GM21723 (cell line): Measurements from ENCODE around the gene C16orf90.
"Not testable (repeated sequence)": the region's sequence is repeated elsewhere in the genome, so short reads cannot be mapped to it uniquely, and the experiment has no call there.

Experiments
- ATAC-seq: cut with Tn5 transposase; IDR thresholded peaks from one replicate; pipeline ENCODE4 v1.9.1; 2021; ENCODE audit warnings: mild to moderate bottlenecking, moderate library complexity; ENCODE audit not compliant: unreplicated experiment

C16orf90 gene, protein sequence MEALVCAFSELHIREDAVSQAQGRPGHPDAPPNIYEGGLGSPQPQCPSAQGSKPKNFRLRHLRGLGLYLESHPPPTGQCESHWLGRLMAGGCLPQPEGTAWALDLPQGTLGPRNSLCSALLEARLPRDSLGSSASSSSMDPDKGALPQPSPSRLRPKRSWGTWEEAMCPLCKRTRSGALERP

DNA sequence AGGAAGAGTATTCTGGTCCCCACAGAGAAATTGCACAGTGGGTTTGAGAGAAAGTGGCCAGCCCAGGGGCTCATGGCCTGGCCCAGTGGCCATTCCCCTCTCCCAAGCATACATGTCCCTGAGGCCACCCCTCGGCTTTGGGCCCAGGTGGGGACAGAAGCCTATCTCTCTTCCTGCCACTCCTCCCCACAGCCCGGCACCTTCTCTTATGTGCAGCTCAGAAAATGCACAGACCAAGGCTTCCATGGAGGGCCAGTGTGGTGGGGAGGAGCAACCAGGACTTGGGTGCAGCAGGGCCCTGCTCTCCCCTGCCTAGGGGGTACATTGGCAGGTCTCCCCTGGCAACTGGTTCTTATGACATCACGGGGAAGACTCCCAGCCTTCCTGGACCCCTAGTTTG, at the start of gene C16orf90:
C16orf90 (minus strand) TSS at position 314 of the 400 bp plus-strand sequence; CDS start at position 246, 68 bp downstream.
- no peak for ATAC-seq

DNA sequence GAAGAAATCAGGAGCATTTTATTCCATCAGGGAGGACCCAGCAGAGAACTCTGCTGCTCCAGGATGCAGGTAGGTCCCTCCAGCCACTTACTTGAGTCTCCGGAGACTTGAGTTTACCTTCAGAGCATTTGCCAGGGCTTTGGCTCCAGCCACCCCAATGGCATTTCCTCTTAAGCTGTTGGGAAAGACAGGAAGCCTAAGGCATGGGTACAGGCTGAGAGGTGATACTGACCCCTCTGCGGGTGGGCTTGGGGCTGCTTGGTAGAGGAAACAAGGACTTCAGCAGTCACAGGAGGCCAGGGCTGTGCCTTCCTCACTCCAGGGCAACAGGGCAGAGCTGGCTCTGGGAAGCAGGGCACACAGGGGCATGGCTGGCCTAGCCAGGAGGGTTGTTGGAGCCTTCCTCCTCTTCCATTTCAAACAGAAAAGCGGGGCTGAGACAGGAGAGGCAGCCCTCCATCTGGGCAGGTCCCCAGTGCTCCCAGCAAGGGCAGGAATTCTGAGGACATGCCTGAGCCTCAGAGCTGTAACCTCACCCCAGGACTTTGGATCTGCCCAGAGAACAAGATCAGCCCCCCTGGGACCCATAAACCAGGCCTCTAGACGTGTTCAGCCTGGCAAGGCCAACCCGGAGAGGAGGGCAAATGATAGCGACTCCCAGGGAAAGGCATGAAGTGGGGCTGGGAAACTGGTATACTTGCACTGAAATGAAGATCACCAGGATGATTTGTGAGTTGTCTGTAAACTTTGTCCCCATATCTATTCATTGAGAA, 47.5 kb upstream of the C16orf90 start:
- no peak for ATAC-seq

DNA sequence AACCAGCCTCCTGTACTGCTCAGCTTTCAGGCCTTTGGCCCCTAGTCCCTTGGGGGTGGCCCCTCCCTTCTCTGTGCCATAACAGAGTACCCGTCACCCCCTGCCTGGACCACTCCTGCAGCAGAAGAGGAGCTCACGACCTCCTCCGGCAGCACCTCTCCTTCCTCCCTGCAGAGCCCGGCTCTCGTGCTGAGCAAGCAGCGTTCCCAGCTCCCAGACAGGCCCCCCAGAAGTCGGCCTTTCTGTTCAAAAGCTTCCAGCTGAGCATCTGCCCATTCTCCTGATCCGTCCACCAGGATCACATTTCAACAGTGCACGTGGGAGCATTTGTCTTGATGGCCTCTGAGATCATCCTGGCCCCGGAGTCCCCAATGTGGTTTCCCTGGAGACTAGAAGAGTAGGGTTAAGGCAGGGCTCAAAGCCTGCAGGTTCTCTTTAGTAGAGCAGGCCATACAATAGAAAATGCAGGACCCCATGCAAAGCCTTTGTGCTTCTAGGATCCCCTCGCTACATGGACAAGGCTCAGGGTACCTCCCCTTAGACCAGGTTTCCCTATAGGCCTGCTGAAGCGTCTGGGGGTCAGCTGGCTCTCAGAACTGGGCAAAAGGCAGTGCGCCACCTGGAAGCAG, 46.4 kb upstream of the C16orf90 start:
- ATAC-seq: no peak

DNA sequence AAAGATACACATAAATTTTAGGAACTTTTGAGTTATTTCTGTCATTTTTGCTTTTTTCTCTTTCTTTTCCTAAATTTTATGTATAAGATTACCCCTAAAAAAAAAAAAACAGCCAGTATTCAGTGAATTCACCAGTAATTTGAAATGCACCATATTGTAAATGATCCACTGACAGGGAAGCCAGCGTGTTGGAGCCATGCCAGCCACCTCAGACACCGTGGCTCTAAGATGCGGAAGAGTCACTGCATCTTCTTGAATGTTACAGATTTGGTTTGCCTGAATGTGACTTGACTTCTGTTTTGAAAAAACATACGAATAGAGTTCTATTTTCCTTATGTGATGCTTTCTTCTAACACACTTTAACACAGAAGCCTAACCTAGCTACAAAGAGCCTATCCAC, 42.9 kb upstream of the C16orf90 start:
- no peak for ATAC-seq

DNA sequence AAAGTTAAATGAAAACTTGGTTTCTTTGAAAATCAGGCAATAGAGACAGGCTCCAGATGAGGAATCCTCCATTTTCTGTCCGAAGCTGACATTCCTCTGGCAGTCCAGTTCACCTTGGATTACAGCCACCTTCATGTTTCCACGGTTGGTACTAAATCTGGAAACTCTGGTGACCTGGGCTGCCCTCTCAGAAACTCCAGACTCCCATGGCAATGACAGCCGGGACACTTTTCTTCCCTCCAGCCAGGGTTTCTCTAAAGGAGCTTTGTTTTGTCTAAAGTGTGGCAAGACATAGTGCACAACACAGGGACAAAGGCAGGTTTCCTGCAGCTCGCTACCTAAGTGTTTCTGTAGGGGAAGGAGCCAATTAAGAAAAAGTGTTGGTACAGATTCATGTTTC, 41.6 kb upstream of the C16orf90 start:
- ATAC-seq: no peak

DNA sequence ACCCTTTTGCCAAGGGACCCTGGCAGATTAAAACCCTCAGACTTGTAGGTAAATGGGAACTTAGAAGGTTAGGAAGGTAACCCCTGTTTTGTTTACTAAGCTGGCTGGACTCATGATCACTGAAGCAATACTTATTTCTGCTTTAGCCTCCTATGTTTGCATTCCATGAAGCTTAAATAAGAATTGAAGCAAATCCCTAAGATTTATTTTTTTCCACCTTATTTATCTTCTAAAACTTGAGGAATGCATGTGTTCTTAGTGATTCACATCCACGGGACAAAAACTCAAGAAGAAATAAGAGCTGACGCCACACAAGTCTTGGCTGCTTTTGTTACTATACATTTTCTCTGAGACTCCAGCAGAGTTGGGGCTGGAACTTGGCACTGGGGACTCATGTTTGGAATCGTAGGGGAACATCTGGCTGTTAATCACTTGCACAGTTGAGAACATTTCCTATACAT, 41.0 kb upstream of the C16orf90 start:
- ATAC-seq: no peak

DNA sequence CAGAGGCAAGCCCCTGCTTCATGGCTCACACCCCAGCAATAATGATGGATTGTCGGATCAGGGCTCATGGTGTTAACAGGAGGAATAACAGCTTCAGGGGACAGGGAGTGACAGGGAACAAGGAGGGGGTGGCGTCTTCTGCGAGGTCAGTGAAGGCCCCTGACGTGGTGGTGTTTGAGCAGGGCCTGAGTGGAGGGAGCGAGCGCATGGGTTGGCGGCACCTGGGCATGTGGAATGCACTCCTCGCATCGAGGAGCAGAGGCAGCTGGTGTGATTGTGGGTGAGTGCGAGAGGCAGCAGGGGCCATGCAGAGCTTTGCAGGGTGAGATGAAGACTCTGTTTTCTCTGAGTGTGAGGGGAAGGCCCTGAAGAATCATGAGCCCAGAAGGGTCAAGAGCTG, 38.8 kb upstream of the C16orf90 start:
- ATAC-seq: no peak

DNA sequence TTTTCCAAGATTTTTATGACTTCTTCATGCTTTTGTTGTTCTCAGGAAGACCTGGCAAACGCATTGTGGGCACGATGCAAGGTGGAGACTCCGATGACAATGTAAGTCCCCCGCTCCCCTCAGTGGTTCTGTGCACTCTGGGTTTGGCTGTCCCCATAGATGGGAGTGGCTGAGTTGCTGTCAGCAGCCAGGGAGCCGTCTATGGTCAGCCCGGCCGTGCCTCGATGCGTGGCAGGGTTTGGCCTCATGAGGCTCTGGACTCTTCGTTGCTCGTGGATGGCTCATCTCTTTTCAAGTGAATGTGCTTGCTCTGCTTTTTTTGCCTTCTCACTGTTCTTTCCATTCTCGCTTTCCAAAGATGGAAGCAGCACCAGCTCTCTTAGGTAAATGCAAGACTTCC, 37.5 kb upstream of the C16orf90 start:
- ATAC-seq: no peak

DNA sequence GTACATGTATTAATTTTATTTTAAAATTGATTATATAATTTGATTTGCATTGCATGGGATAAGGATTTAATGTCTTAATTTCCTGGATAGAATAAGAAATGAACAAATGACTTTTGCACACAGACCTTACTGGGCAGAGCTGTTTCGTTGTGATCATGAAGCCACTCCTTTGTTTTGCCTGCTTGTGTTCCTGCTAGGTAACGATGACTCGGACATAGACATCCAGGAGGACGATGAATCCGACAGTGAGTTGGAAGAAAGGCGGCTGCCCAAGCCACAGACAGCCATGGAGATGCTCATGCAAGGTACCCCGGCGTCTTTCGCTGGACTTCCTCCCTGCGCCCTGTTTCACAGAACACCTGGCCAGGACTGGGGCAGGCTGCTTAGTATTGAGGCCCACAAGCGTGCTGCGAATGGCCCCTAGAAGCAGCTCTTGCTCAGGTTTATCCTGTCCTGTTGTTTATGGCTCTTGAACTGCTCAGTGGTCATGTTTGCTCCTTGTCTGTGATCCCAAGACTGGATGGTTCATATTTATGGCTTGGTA, 35.2 kb upstream of the C16orf90 start:
- no peak for ATAC-seq

DNA sequence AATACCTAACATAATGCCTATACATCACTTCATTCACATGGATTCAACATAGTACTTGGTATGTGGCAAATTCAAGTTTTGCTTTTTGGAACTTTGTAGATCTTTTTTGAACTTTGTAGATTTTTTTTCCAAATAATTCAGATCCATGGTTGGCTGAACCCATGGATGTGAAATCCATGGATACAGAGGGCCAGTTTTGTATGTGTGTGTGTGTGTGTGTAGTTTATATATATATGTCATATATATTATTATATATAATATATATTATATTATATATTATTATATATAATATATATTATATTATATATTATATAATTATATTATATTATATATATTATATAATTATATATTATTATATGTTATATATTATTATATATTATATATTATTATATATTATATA, 33.9 kb upstream of the C16orf90 start:
- ATAC-seq: no peak

DNA sequence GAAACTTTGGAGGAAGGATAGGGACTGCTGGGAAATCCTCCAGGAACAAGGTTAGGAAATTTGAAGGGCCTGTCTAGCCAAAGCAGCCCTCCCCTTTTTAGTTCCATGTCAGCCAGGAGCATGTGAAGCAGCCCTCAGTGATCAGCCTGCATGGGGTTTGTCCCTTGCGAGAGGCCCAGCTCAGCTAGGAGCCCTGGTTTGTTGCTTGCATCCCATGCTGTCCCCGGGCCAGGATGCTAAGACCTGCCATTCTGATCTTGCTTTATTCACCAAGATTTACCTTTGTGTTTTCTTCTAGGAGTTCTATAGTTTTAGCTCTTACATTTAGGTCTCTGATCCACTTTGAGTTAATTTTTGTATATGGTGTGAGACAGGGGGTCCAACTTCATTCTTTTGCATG, 33.1 kb upstream of the C16orf90 start:
- no peak for ATAC-seq

DNA sequence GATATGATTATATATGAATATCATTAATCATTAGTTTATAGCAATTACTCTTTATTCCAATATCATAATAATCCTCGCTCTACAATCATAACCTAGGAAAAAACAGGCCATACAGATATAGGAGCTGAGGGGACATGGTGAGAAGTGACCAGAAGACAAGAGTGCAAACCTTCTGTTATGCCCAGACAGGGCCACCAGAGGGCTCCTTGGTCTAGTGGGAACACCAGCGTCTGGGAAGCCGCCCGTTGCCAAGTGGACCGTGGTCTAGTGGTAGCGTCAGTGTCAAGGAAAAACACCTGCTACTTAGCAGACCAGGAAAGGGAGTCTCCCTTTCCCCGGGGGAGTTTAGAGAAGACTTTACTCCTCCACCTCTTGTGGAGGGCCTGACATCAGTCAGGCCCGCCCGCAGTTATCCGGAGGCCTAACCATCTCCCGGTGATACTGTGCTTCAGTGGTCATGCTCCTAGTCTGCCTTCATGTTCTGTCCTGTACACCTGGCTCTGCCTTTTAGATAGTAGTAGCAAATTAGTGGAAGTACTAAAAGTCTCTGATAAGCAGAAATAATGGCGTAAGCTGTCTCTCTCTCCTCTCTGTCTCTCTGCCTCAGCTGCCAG, 32.0 kb upstream of the C16orf90 start:
- not testable (repeated sequence) for ATAC-seq

DNA sequence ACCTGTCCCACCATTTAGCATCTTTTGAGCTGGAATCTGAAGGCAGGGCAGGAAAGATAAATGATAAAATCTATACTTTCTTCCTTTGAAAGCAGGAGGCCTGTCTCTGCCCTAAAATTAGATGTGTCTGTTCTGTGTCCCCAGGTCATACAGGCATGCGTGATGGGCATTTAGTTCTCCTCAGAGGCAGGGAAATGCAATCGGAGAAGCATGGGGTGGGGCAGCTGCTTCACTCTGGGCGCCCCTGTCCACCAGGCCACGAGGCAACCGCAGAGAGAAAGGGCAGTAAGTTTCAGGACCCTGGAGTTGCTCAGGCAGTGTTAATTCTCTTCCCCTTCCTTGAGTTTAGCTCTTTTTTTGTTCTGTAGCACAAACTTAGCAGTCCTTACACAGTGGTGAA, 30.7 kb upstream of the C16orf90 start:
- ATAC-seq: no peak

DNA sequence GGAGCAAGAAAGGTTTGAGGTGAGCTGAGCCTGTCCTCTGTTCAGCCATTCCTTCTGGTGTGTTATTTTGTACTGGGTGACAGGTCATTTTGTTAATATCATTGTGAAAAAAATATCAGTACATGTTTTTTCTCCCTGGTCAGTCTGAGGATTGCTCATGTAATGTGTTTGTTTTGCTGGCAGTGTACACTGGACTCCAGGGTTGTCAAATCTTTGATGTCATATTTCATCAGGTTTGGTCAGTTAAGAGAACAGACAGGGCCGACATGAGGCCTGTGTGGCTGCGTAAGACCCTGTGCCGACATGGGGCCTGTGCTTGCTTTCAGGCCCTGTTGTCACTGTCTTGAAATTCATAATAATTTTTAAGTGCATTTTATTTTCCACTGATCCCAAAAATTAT, 28.0 kb upstream of the C16orf90 start:
- no peak for ATAC-seq

DNA sequence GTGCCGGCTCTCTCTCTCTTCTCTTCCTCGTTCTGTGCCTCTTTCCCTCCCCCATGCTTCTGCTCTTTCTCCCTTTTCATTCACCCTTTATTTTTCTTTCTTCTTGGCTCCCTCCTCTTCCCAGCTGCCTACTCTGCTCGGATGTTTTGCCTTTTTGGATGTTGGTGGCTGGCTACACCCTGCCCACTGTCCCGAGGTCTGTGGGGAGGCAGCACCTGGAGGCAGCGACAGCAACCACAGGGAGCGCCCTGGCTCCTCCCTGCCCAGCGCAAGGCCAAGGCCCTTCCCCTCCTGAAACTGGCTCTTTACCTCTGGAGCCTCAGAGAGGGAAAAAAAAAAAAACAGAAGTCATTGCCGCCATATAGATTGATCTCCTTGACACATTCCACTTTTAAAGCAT, 25.6 kb upstream of the C16orf90 start:
- no peak for ATAC-seq

DNA sequence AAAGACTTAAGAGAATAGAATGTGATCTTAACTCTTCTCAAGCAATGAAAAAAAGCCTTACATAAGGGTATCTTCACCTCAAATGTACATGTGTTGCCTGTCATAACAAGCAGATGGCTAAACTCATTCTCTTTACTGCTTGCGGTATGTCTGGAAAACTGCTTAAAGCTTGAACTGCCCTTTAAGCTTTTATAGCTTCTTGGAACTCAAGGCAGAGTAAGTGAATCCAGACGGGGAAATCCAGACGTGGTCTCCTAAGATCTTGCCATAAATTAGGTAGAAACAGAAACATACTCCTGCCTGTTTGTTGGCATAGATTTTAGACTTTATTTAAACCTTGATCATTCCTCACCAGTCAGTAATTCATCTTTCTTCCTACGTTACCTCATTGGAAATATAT, 25.1 kb upstream of the C16orf90 start:
- no peak for ATAC-seq

DNA sequence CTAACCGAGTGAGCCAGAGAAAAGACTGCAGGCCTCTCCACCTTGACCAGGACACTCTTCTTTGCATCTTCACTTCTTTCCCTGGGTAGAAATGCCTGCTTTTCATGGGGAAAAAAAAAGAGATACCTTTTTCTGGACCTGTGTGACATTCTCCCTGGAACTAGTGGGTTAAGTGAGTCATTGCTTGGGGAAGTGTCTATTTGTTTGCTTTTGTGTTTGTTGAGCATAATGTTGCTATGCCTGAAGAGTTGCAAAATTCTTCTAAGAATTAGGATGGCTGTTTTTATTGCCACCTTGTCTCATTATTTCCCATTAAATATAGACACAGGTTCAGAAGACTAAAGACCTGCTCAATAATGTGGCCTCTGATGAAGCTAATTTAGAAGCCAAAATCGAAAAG, 24.3 kb upstream of the C16orf90 start:
- no peak for ATAC-seq

DNA sequence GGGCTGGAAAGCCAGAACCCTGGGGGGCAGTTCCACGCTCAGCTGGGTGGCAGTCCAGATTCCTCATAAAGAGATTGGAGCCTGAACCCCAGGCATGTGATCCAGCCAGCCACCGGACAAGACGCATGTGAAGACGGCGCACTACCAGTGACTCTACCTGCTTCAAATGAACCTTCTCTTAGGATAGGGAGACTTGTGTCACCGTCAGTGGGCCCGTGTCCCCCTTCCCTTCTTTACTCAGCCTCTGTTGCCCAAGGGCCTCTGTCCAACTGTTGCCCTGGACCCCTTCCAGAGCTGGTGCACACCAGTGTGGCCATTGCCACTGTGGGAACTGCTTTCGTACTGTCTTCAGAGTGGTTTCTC, 23.7 kb upstream of the C16orf90 start:
- ATAC-seq: no peak

DNA sequence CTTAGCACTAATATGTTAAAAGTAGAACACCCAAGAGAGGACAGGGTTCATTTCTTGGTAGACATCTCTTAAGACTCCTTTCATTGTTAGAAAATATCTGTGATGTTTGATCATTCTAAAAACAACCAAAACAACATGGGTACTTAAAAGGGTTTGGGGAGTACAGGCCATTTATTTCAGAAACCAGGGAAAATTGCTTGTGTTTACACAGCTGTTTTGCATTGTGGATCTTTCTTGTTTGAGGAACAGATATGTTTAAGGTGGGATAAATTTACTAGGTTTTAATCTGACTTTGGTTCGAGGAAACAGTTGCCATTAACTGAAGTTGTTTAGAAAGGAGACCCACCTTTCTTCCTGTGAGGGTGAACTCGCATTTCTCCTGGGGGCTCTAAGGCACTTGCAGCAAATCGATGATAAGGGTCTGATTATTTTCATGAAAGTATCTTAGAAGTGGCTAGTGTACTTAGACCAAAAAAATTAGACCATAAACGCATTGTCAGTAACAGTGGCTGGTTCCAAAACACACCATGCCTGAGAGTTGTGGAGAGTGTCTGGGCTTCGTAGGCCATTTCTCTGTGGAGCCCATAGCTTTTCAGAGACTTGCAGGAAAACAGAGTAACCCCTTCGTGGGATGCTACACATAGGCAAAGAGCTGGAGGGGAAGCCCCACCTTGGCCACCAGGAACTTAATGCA, 23.1 kb upstream of the C16orf90 start:
- no peak for ATAC-seq

DNA sequence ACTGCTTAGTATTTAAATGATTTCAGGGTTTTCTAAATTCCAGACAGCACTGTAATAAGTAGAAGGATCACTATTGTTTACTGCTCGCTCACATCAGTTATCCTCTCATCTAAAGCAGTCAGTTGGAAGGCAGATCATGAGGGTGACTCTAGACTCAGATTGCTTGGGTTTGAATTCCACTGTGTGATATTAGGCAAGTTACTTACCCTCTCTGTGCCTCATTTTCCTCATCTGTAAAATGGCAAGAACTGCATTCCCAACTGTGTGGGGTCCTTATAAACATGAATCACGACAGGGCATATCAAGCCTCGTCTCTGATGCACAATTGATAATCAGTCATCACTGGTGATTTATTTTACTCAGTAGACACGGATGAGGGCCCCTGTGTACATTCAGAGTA, 20.6 kb upstream of the C16orf90 start:
- ATAC-seq: no peak

DNA sequence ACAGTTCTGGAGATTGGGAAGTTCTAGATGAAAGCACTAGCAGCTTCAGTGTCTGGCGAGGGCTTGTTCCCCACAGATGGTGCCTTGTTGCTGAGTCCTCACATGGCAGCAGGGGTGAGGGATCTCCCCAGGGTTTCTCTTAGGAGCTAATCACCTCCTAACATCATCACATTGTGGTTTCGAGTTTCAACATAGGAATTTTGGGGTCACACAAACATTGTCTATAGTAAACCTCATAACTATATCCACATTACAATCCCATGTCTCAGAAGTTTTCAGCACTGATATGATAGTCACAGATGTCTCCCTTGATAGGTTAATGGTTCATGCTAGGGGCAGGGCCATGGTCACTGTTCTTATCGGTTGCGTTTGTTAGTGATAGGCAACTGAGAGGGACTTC, 19.3 kb upstream of the C16orf90 start:
- ATAC-seq: no peak
